HG02981 (cell line): ENCODE results near the gene CFAP97D2.
"Not testable (repeated sequence)": the region's sequence is repeated elsewhere in the genome, so short reads cannot be mapped to it uniquely, and the experiment has no call there.

ENCODE experiments used
- ATAC-seq: cut with Tn5 transposase; IDR thresholded peaks from one replicate; pipeline ENCODE4 v1.9.1; 2021; ENCODE audit warnings: mild to moderate bottlenecking, moderate library complexity; ENCODE audit not compliant: unreplicated experiment

CFAP97D2 gene

DNA sequence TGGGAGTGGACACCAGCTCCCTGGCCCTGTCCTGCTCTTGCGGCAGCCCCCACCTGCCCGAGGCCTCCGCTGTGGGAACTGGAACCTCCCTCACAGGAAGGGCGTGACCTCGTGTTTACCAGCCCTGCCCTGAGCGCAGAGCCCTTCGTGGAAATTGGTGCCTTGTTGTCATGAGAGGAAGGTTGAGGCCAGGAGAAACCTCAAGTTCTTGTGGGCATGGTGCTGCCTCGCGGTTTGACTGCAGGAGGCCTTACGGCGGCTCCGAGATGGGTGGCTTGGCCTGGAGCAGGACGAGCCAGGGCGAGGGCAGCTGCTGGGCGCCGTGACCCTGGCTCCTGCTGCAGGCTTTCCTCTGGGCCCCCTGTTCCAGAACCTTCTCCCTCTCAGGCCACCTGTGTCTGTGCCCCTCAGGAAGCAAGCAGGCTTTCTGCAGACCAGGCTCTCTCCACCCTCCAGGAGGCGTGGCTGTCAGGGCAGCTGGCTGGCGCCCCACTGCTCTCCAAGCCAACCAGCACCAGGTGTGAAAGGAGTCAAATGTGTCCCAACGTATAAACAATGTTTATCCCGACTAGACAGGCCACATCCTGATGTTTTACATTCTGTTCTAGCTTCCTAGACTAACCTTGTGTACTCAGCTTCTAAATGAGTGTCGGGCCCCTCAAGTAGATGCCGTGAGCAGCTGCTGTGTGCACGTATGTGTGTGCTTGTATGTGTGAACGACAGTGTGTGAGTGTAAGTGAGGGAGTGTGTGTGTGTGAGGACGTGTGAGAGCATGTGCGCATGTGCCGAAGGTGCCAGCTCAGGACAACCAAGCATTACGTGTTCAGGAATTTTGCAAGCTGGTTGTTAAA, 36.2 kb upstream of the CFAP97D2 start:
- no peak for ATAC-seq

- ATAC-seq = no peak
Measured at GRCh38 chr13:114143806-114144605, 35.1 kb upstream of the CFAP97D2 start.

- ATAC-seq = no peak
Measured at GRCh38 chr13:114144606-114145244, 34.3 kb upstream of the CFAP97D2 start.

GRCh38 chr13:114145256-114145655, 33.8 kb upstream of the CFAP97D2 start:
- ATAC-seq = no peak

- no peak for ATAC-seq
Measured at GRCh38 chr13:114145722-114146121, 33.3 kb upstream of the CFAP97D2 start.

DNA sequence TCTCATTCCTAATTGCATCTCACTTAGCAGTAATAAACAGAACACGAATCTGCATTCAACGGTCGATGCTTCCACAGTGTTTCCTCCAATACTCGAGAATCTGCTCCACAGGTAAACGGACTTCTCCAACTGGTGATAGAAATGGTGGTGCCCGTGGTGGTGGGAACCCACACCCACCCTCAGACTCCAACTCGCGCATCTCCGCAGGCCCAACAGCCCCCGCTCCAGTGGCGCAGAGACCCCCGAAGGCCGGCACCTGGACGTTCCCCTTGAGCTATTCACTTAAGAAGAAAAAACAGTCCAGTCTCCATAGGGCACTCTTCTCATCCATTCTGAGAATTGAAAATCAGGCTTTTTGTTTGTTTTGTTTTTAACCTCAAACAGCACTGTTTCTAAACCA, 32.9 kb upstream of the CFAP97D2 start:
- ATAC-seq = no peak

GRCh38 chr13:114146629-114147028, 32.4 kb upstream of the CFAP97D2 start:
- ATAC-seq = no peak

DNA sequence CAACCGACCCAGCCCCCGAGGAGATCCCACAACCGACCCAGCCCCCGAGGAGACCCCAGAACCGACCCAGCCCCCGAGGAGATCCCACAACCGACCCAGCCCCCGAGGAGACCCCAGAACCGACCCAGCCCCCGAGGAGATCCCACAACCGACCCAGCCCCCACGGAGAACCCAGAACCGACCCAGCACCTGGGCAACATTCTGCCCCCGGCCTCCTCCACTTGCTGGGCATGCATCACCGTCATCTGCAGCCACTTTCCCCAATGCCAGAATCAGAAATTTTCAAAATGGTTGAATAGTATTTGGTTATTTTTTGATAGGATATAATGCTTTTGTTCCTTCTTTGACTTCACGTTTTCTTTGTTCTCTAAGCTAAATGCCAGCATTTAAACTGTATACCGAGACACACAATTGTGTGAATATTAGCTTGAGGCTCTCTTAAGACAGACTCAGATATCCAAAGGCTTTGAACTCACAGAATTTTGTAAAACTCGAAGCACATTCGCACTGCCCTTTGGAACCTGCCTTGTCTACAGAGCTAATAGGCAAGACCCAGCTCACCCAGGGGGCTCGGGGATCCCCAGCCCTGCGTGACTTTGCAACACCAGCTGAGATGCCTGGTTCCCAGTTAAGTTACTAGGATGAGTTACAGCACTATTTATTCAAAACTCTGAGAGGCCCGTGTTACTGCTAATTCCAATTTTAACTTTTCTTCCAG, 31.1 kb upstream of the CFAP97D2 start:
- ATAC-seq = peak; percentile 21

DNA sequence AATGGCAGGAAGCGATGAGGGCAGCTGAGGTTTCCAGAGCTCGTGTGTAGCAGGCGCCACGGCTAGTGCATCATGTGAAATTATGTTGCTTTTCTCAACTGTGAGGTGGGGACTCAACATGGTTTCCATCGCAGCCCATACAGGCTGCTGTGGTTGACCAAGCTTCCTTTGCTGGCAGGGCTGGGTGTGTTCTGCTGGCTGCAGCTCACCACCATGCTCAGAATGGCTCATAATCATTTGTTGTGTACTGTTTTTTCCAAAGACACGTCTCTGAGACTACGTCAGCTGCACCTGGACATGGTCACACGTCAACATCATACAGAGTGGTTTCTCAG, 30.6 kb upstream of the CFAP97D2 start:
- ATAC-seq = peak; percentile 83

GRCh38 chr13:114148886-114149285, 30.2 kb upstream of the CFAP97D2 start:
- ATAC-seq = not testable (repeated sequence)

DNA sequence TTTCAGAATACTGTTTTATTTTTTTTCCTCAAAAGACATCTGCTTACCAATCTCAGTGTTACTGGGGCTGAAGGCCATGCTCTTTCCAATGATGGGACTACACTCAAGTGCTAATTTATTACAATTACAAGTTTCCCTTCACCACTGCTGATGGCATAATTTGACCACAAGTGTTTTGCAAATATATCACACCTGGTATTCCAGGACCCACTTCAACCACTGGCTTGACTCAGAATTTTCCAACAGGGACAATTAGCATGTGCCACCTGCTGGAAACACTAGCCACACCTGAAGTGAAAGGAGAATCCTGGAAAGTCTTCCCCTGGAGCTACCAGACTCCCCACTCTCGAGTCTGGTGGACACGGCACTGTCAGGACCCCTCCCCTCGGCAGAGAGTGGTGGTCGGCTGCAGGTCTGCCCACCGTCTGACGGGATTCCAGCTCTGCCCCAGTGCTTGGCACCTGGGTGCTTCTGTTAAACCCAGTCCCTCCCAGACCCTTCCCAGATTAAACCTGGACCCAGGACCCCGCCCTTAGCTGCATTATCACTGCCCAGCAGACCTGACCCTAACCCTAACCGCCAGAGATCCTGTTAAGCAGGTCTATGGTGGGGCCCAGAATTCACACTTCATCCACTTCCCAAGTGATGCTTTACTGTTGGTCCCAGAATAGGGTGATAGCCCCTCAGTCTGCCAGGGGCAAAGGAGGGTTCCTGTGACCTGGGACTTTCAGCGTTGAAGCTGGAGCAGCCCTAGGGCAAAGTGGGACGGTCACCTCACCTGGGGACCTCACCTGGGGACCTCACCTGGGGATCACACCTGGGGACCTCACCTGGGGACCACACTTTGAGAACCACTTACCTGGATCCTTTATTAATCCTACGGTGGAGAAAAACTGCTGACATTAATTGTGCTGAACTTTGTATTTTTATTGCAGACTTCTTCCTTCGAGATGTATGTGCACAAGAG, 29.0 kb upstream of the CFAP97D2 start:
- ATAC-seq = no peak

- no peak for ATAC-seq
Measured at GRCh38 chr13:114151031-114151430, 28.0 kb upstream of the CFAP97D2 start.

GRCh38 chr13:114151565-114152284, 27.3 kb upstream of the CFAP97D2 start:
- no peak for ATAC-seq

GRCh38 chr13:114152285-114152645, 26.8 kb upstream of the CFAP97D2 start:
- ATAC-seq = no peak

- no peak for ATAC-seq
Measured at GRCh38 chr13:114152831-114153371, 26.2 kb upstream of the CFAP97D2 start.

GRCh38 chr13:114153485-114154080, 25.5 kb upstream of the CFAP97D2 start:
- no peak for ATAC-seq

DNA sequence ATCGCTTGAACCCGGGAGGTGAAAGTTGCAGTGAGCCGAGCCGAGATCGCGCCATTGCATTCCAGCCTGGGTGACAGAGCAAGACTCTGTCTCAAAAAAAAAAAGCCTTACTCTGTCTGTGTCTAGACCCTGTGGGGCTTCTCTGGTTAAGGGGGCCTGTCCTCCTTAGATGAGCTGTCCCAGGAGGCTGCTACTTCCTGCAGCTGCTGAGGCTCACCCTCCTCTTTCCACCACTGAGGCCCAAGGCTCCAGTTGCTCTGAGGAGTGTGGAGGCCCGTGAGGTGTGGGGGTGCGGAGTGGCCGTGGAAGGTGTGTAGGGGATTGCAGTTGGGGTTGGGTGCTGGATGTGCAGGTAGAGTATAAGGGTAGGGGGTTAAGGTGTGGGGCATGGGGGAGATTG, 24.6 kb upstream of the CFAP97D2 start:
- ATAC-seq = no peak

DNA sequence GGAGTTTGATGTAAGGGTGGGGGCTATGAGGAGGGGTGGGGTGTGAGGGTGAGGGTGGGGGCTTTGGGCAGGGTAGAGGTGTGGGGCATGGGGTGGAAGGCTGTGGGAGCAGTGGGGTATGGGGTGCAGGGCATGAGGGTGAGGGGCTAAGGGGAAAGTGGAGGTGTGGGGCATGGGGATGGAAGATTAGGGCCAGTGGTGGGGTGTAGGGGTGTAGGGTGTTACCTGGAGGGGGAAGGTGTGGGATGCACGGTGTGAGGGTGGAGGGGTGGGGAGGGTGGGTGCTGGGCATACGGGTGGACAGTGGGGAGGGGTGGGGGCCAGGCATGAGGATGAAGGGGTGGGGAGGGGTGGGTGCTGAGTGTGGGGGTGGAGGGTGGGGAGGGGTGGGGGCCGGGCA, 23.7 kb upstream of the CFAP97D2 start:
- ATAC-seq = no peak
